ENCODE data around the gene BLOC1S4.
A peak's percentile ranks its signal among the peaks of the same experiment; 100 is the strongest.

BLOC1S4 gene

GRCh38 chr4:6687947-6688878 lies 27.8 kb upstream of the BLOC1S4 start:
- Histone ChIP-seq H2BK12ac (ENCODE audit: low read length) (no peak overlapping the region), H3K23ac (ENCODE audit: low read depth, low read length, poor library complexity) (no peak overlapping the region), H2BK15ac (ENCODE audit: low read length) (no peak overlapping the region), H3K27me3 (ENCODE audit: control insufficient read depth in 3 of 3, insufficient read depth in 3 of 3, low read depth in 1 of 3, low read length in 3 of 3) (no peaks in the 10 kb centered on the region), H4K8ac (ENCODE audit: low read depth, low read length) (no peak overlapping the region), H3K18ac (ENCODE audit: low read length) (no peak overlapping the region), H3K36me3 (replicated peaks in 1 of 2; ENCODE audit: control insufficient read depth in 2 of 2, insufficient read depth in 2 of 2, low read length in 2 of 2) (no peaks in the 10 kb centered on the region), H2AFZ (ENCODE audit: low read length) (peak overlapping the region; percentile 89), H2AK5ac (ENCODE audit: low read depth, low read length) (no peak overlapping the region), H3K4me2 (ENCODE audit: insufficient read depth, low read length, poor library complexity, severe bottlenecking) (no peak overlapping the region), H3K14ac (ENCODE audit: low read length) (no peak overlapping the region), H2BK5ac (ENCODE audit: low read length) (no peak overlapping the region), H3K4ac (ENCODE audit: low read length) (no peak overlapping the region), H3K9ac (ENCODE audit: low read depth, low read length, poor library complexity) (no peak overlapping the region), H3K4me3 (ENCODE audit: low read length in 2 of 2) (no peak overlapping the region), H3K27ac (replicated peaks; ENCODE audit: low read length) (no peak overlapping the region), H3K79me1 (ENCODE audit: low read depth, low read length) (no peaks in the 10 kb centered on the region), H3K4me1 (ENCODE audit: control insufficient read depth in 2 of 2, insufficient read depth in 1 of 2, low read depth in 1 of 2, low read length in 2 of 2) (peaks cover 8 to 10% of the 10 kb centered on the region in 2 donors), H3K9me3 (replicated peaks in 1 of 2; ENCODE audit: control insufficient read depth in 2 of 2, insufficient read depth in 1 of 2, low read depth in 1 of 2, low read length in 2 of 2) (peaks cover 3 to 6% of the 10 kb centered on the region in 2 donors), H2BK120ac (ENCODE audit: low read depth, low read length) (no peak overlapping the region), H4K91ac (ENCODE audit: low read depth, low read length, poor library complexity) (no peak overlapping the region)
- WGBS, 2 donors (ENCODE audit: extremely low coverage in 2 of 2, insufficient read length in 2 of 2, insufficient replicate concordance in 1 of 2), result no CpG with 5 or more reads among the region's 24 CpGs
- DNase-seq (ENCODE audit: low spot score), result no peak

DNA sequence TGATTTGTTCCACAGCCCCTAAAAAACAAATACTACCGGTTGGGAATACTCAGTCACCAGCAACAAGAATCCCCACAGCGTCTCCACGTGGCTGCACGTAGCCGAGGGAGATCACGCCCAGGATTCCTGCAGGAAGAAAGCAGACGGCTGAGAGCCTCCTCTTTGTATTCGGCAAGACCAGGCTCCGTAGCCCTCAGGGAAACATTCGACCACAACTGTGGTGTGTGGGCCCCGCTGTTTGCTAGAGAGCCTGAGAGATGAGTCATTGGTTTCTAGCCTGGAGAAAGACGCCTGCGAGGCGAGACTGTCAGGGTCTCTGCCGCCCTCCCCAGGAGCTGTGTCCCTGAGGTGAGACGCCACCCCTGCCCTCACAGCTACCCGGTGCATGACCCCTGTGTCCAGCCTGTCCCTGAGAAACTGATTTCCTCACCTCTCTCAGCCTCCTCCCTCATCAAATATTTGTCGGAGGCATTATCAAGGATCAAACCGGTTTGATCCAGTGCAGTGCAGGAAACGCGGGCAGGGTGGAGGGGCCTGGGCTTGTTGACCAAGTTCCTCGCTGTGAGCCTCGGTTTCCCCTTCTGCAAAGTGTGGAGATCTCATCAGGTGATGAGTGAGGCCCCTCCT lies 27.0 kb upstream of the BLOC1S4 start:
- no peak overlapping the region for H2BK5ac ChIP-seq (ENCODE audit: low read length)
- H3K9ac ChIP-seq (ENCODE audit: low read depth, low read length, poor library complexity), result no peak overlapping the region
- no peak overlapping the region for H3K4ac ChIP-seq (ENCODE audit: low read length)
- WGBS, 2 donors (ENCODE audit: extremely low coverage in 2 of 2, insufficient read length in 2 of 2, insufficient replicate concordance in 1 of 2), result no CpG with 5 or more reads among the region's 23 CpGs
- DNase-seq (ENCODE audit: low spot score), result no peak
- H3K4me3 ChIP-seq (ENCODE audit: low read length in 2 of 2), result no peak overlapping the region
- H2BK12ac ChIP-seq (ENCODE audit: low read length), result no peak overlapping the region
- no peak overlapping the region for H2BK15ac ChIP-seq (ENCODE audit: low read length)
- H3K27me3 ChIP-seq (ENCODE audit: control insufficient read depth in 3 of 3, insufficient read depth in 3 of 3, low read depth in 1 of 3, low read length in 3 of 3), result no peaks in the 10 kb centered on the region
- no peak overlapping the region for H3K27ac ChIP-seq (replicated peaks; ENCODE audit: low read length)
- H4K8ac ChIP-seq (ENCODE audit: low read depth, low read length), result no peak overlapping the region
- peak overlapping the region; percentile 38 for H4K91ac ChIP-seq (ENCODE audit: low read depth, low read length, poor library complexity)
- no peaks in the 10 kb centered on the region for H3K79me1 ChIP-seq (ENCODE audit: low read depth, low read length)
- H2AFZ ChIP-seq (ENCODE audit: low read length), result peak overlapping the region; percentile 89
- peaks cover 3 to 6% of the 10 kb centered on the region in 2 donors for H3K9me3 ChIP-seq (replicated peaks in 1 of 2; ENCODE audit: control insufficient read depth in 2 of 2, insufficient read depth in 1 of 2, low read depth in 1 of 2, low read length in 2 of 2)
- peak overlapping the region; percentile 86 for H2AK5ac ChIP-seq (ENCODE audit: low read depth, low read length)
- peak overlapping the region; percentile 62 for H3K23ac ChIP-seq (ENCODE audit: low read depth, low read length, poor library complexity)
- H3K36me3 ChIP-seq (replicated peaks in 1 of 2; ENCODE audit: control insufficient read depth in 2 of 2, insufficient read depth in 2 of 2, low read length in 2 of 2), result no peaks in the 10 kb centered on the region
- H3K18ac ChIP-seq (ENCODE audit: low read length), result peak overlapping the region; percentile 84
- peaks cover 8 to 10% of the 10 kb centered on the region in 2 donors for H3K4me1 ChIP-seq (ENCODE audit: control insufficient read depth in 2 of 2, insufficient read depth in 1 of 2, low read depth in 1 of 2, low read length in 2 of 2)
- H2BK120ac ChIP-seq (ENCODE audit: low read depth, low read length), result no peak overlapping the region
- no peak overlapping the region for H3K4me2 ChIP-seq (ENCODE audit: insufficient read depth, low read length, poor library complexity, severe bottlenecking)
- H3K14ac ChIP-seq (ENCODE audit: low read length), result no peak overlapping the region

- WGBS, 2 donors (ENCODE audit: extremely low coverage in 2 of 2, insufficient read length in 2 of 2, insufficient replicate concordance in 1 of 2), result no CpG with 5 or more reads among the region's 15 CpGs
- Histone ChIP-seq H3K4ac (ENCODE audit: low read length) (no peak overlapping the region), H3K23ac (ENCODE audit: low read depth, low read length, poor library complexity) (peak overlapping the region; percentile 62), H2BK5ac (ENCODE audit: low read length) (no peak overlapping the region), H2AK5ac (ENCODE audit: low read depth, low read length) (peak overlapping the region; percentile 86), H3K79me1 (ENCODE audit: low read depth, low read length) (peaks cover 2% of the 10 kb centered on the region), H3K14ac (ENCODE audit: low read length) (no peak overlapping the region), H3K9ac (ENCODE audit: low read depth, low read length, poor library complexity) (no peak overlapping the region), H3K4me3 (ENCODE audit: low read length in 2 of 2) (no peak overlapping the region), H4K91ac (ENCODE audit: low read depth, low read length, poor library complexity) (peak overlapping the region; percentile 38), H2BK12ac (ENCODE audit: low read length) (no peak overlapping the region), H2BK120ac (ENCODE audit: low read depth, low read length) (no peak overlapping the region), H3K27ac (replicated peaks; ENCODE audit: low read length) (no peak overlapping the region), H2BK15ac (ENCODE audit: low read length) (no peak overlapping the region), H3K4me2 (ENCODE audit: insufficient read depth, low read length, poor library complexity, severe bottlenecking) (no peak overlapping the region), H4K8ac (ENCODE audit: low read depth, low read length) (peak overlapping the region; percentile 17), H3K27me3 (ENCODE audit: control insufficient read depth in 3 of 3, insufficient read depth in 3 of 3, low read depth in 1 of 3, low read length in 3 of 3) (no peaks in the 10 kb centered on the region), H3K18ac (ENCODE audit: low read length) (peak overlapping the region; percentile 84), H2AFZ (ENCODE audit: low read length) (peak overlapping the region; percentile 89), H3K36me3 (replicated peaks in 1 of 2; ENCODE audit: control insufficient read depth in 2 of 2, insufficient read depth in 2 of 2, low read length in 2 of 2) (no peaks in the 10 kb centered on the region), H3K9me3 (replicated peaks in 1 of 2; ENCODE audit: control insufficient read depth in 2 of 2, insufficient read depth in 1 of 2, low read depth in 1 of 2, low read length in 2 of 2) (peaks cover 3 to 6% of the 10 kb centered on the region in 2 donors), H3K4me1 (ENCODE audit: control insufficient read depth in 2 of 2, insufficient read depth in 1 of 2, low read depth in 1 of 2, low read length in 2 of 2) (peaks cover 8 to 10% of the 10 kb centered on the region in 2 donors)
- no peak for DNase-seq (ENCODE audit: low spot score)
Measured at GRCh38 chr4:6689506-6689960, 26.4 kb upstream of the BLOC1S4 start.

DNA sequence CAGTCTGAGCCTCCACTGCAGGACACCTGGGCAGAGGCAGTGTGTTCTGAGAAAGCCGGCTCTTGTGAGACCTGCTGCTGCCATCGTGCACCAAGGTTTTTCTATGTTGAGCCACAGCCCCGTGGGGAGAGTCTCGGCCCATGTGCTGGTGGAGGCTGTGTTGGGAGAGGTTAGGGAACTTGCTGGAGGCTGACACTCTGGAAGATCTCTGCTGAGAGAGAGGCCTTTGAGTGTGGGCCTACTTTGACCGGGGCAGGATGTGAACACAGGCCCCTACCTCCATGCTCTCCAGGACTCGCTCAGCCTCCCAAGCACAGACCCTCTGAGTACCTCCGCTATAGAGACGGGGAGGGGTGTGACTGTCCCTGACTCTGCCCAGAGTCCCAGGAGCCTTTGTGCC lies 23.6 kb upstream of the BLOC1S4 start:
- peak overlapping the region; percentile 15 for H2AFZ ChIP-seq (ENCODE audit: low read length)
- no peak overlapping the region for H2BK12ac ChIP-seq (ENCODE audit: low read length)
- no peak overlapping the region for H3K4me2 ChIP-seq (ENCODE audit: insufficient read depth, low read length, poor library complexity, severe bottlenecking)
- H3K9me3 ChIP-seq (replicated peaks in 1 of 2; ENCODE audit: control insufficient read depth in 2 of 2, insufficient read depth in 1 of 2, low read depth in 1 of 2, low read length in 2 of 2), result peaks cover 0 to under 1% of the 10 kb centered on the region in 2 donors
- no peak overlapping the region for H3K18ac ChIP-seq (ENCODE audit: low read length)
- H3K14ac ChIP-seq (ENCODE audit: low read length), result no peak overlapping the region
- no peak overlapping the region for H2AK5ac ChIP-seq (ENCODE audit: low read depth, low read length)
- no CpG with 5 or more reads among the region's 8 CpGs for WGBS, 2 donors (ENCODE audit: extremely low coverage in 2 of 2, insufficient read length in 2 of 2, insufficient replicate concordance in 1 of 2)
- H3K4me1 ChIP-seq (ENCODE audit: control insufficient read depth in 2 of 2, insufficient read depth in 1 of 2, low read depth in 1 of 2, low read length in 2 of 2), result peaks cover 8 to 10% of the 10 kb centered on the region in 2 donors
- no peak overlapping the region for H3K4me3 ChIP-seq (ENCODE audit: low read length in 2 of 2)
- H2BK120ac ChIP-seq (ENCODE audit: low read depth, low read length), result no peak overlapping the region
- no peak overlapping the region for H3K23ac ChIP-seq (ENCODE audit: low read depth, low read length, poor library complexity)
- peaks cover 2% of the 10 kb centered on the region for H3K79me1 ChIP-seq (ENCODE audit: low read depth, low read length)
- no peak for DNase-seq (ENCODE audit: low spot score)
- no peak overlapping the region for H4K8ac ChIP-seq (ENCODE audit: low read depth, low read length)
- no peak overlapping the region for H3K27ac ChIP-seq (replicated peaks; ENCODE audit: low read length)
- no peak overlapping the region for H3K4ac ChIP-seq (ENCODE audit: low read length)
- no peaks in the 10 kb centered on the region for H3K36me3 ChIP-seq (replicated peaks in 1 of 2; ENCODE audit: control insufficient read depth in 2 of 2, insufficient read depth in 2 of 2, low read length in 2 of 2)
- no peak overlapping the region for H3K9ac ChIP-seq (ENCODE audit: low read depth, low read length, poor library complexity)
- no peak overlapping the region for H2BK5ac ChIP-seq (ENCODE audit: low read length)
- no peaks in the 10 kb centered on the region for H3K27me3 ChIP-seq (ENCODE audit: control insufficient read depth in 3 of 3, insufficient read depth in 3 of 3, low read depth in 1 of 3, low read length in 3 of 3)
- no peak overlapping the region for H2BK15ac ChIP-seq (ENCODE audit: low read length)
- H4K91ac ChIP-seq (ENCODE audit: low read depth, low read length, poor library complexity), result no peak overlapping the region

All from neuronal stem cell (in vitro differentiated cells).